ENCODE data around the gene KRTAP10-11.
"Not testable (repeated sequence)": the region's sequence is repeated elsewhere in the genome, so short reads cannot be mapped to it uniquely, and the experiment has no call there.

KRTAP10-11 gene

GRCh38 chr21:44681861-44682579 lies 35.8 kb downstream of the KRTAP10-11 start, which contains the start of gene KRTAP12-1:
TSS of gene KRTAP12-1 (minus strand) at chr21:44682163. CDS start at chr21:44682123, 40 bp downstream.
- DNase-seq (ENCODE audit: extremely low read depth, low read depth): no peak
- TF ChIP-seq CTCF (IDR thresholded peaks at IDR 0.05; ENCODE audit: low read depth, low read length): no peak

- DNase-seq (ENCODE audit: extremely low read depth, low read depth): no peak
- TF ChIP-seq CTCF (IDR thresholded peaks at IDR 0.05; ENCODE audit: low read depth, low read length): no peak
Observed at GRCh38 chr21:44682580-44683151, 36.5 kb downstream of the KRTAP10-11 start.

- TF ChIP-seq CTCF (IDR thresholded peaks at IDR 0.05; ENCODE audit: low read depth, low read length): no peak
- no peak for DNase-seq (ENCODE audit: extremely low read depth, low read depth)
Observed at GRCh38 chr21:44684077-44684476, 37.9 kb downstream of the KRTAP10-11 start.

- no peak for TF ChIP-seq CTCF (IDR thresholded peaks at IDR 0.05; ENCODE audit: low read depth, low read length)
- no peak for DNase-seq (ENCODE audit: extremely low read depth, low read depth)
Observed at GRCh38 chr21:44684483-44684882, 38.3 kb downstream of the KRTAP10-11 start.

- not testable (repeated sequence) for DNase-seq (ENCODE audit: extremely low read depth, low read depth)
Observed at GRCh38 chr21:44685050-44685449, 38.8 kb downstream of the KRTAP10-11 start.

- no peak for TF ChIP-seq CTCF (IDR thresholded peaks at IDR 0.05; ENCODE audit: low read depth, low read length)
- no peak for DNase-seq (ENCODE audit: extremely low read depth, low read depth)
Observed at GRCh38 chr21:44686000-44686781, 40.0 kb downstream of the KRTAP10-11 start.

GRCh38 chr21:44686843-44687561 lies 40.8 kb downstream of the KRTAP10-11 start:
- no peak for DNase-seq (ENCODE audit: extremely low read depth, low read depth)
- no peak for TF ChIP-seq CTCF (IDR thresholded peaks at IDR 0.05; ENCODE audit: low read depth, low read length)

Measured in AG09319 (cell line).